H1 (cell line): Measurements from ENCODE around the gene LHFPL2. TPM values are rescaled to one million over a fixed set of nuclear protein-coding genes. Genes with fewer than 3 reads are reported as not detected.

Experiments used
- CTCF ChIA-PET: fragments of 300-600 bp; sonication (Branson Sonifier 250); formaldehyde crosslinking; loops from one replicate; lab custom pipeline; 2021; ENCODE audit not compliant: partially characterized antibody; lab: Charles Lee
- POLR2A ChIA-PET: fragments of 300-600 bp; sonication (Branson Sonifier 250); formaldehyde crosslinking; loops from one replicate; lab custom pipeline; 2021; ENCODE audit warnings: inconsistent platforms; ENCODE audit not compliant: partially characterized antibody; lab: Charles Lee
- DNase-seq, 2 experiments: peaks; one replicate each; pipeline versions ENCODE4 v3.0.0 to v3.0.0-alpha.2; 2010 to 2022; ENCODE audit warnings: low spot score in 2 of 2, low read depth in 1 of 2, mixed read lengths in 1 of 2
- FAIRE-seq: peaks from 2 replicates; lab custom pipeline; 2011; peaks lifted over from hg19 to GRCh38; lab: Jason Lieb, UNC
- H2AFZ ChIP-seq: 2 replicates; pipeline ENCODE4 v1.8.1; 2012; ENCODE audit warnings: low read length, inconsistent platforms
- H2AK5ac ChIP-seq: 2 replicates; pipeline ENCODE4 v1.6.1; 2013; ENCODE audit warnings: low read depth, low read length
- H2BK120ac ChIP-seq: replicated peaks from 2 replicates; pipeline ENCODE3; 2013; ENCODE audit warnings: low read depth, low read length, inconsistent platforms
- H2BK12ac ChIP-seq: 2 replicates; pipeline ENCODE4 v1.6.1; 2013; ENCODE audit warnings: low read depth, low read length
- H2BK15ac ChIP-seq: 2 replicates; pipeline ENCODE4 v1.6.1; 2013; ENCODE audit warnings: low read length
- H2BK20ac ChIP-seq: 2 replicates; pipeline ENCODE4 v1.6.1; 2013; ENCODE audit warnings: low read length
- H2BK5ac ChIP-seq: 2 replicates; pipeline ENCODE4 v1.6.1; 2013; ENCODE audit warnings: low read depth, low read length
- H3K14ac ChIP-seq: 2 replicates; pipeline ENCODE4 v1.6.1; 2013; ENCODE audit warnings: inconsistent platforms; ENCODE audit not compliant: insufficient read length
- H3K18ac ChIP-seq: 2 replicates; pipeline ENCODE4 v1.6.1; 2013; ENCODE audit warnings: low read length; ENCODE audit errors: extremely low read depth
- H3K23ac ChIP-seq: 2 replicates; pipeline ENCODE4 v1.6.1; 2013; ENCODE audit warnings: inconsistent platforms; ENCODE audit not compliant: insufficient read length
- H3K23me2 ChIP-seq: 2 replicates; pipeline ENCODE4 v1.6.1; 2013; ENCODE audit warnings: low read depth, low read length
- H3K27ac ChIP-seq: 2 replicates; pipeline ENCODE4 v1.6.1; 2011; ENCODE audit warnings: low read depth, low read length, inconsistent platforms
- H3K27me3 ChIP-seq, 4 experiments: replicated peaks in 1 of 4; 1 replicate in 1 of 4; 2 replicates in 3 of 4; pipeline versions ENCODE4 v1.6.1 to v1.8.1; 2011 to 2013; ENCODE audit warnings: low read length in 3 of 4, mild to moderate bottlenecking in 3 of 4, inconsistent platforms in 2 of 4, mixed read lengths in 2 of 4, moderate library complexity in 1 of 4; ENCODE audit not compliant: control insufficient read depth in 3 of 4, insufficient read depth in 3 of 4; ENCODE audit errors: extremely low read depth in 1 of 4
- H3K36me3 ChIP-seq, 4 experiments: 2 replicates each; pipeline versions ENCODE4 v1.6.1 to v1.8.1; 2011 to 2013; ENCODE audit warnings: mild to moderate bottlenecking in 4 of 4, low read length in 3 of 4, moderate library complexity in 2 of 4, control low read depth in 1 of 4, inconsistent platforms in 1 of 4; ENCODE audit not compliant: insufficient read depth in 4 of 4, control insufficient read depth in 2 of 4
- H3K4ac ChIP-seq: replicated peaks from 2 replicates; pipeline ENCODE3; 2013; ENCODE audit warnings: low read length, low read depth, mixed read lengths, inconsistent platforms; ENCODE audit not compliant: insufficient read length
- H3K4me1 ChIP-seq, 4 experiments: replicated peaks in 1 of 4; 1 replicate in 1 of 4; 2 replicates in 3 of 4; pipeline versions ENCODE4 v1.6.1 to v1.8.1; 2011 to 2013; ENCODE audit warnings: low read length in 3 of 4, inconsistent platforms in 2 of 4, mixed read lengths in 1 of 4; ENCODE audit not compliant: insufficient read depth in 4 of 4, control insufficient read depth in 3 of 4
- H3K4me2 ChIP-seq, 2 experiments: 2 replicates each; pipeline versions ENCODE4 v1.6.1 to v1.8.1; 2011 to 2013; ENCODE audit warnings: low read depth in 2 of 2, low read length in 2 of 2, control low read depth in 1 of 2, inconsistent platforms in 1 of 2, mild to moderate bottlenecking in 1 of 2; ENCODE audit not compliant: insufficient read depth in 1 of 2
- H3K4me3 ChIP-seq, 4 experiments: fragments of 200-600, 300-600 bp in 1 of 4; sonication (generic), shearing (Covaris generic), sonication (Bioruptor Twin) in 1 of 4; 2 replicates each; pipeline versions ENCODE4 v1.5.1 to v1.8.1; 2011 to 2016; ENCODE audit warnings: low read length in 4 of 4, low read depth in 3 of 4, control low read depth in 2 of 4, inconsistent platforms in 2 of 4, mild to moderate bottlenecking in 2 of 4, mixed read lengths in 1 of 4, moderate library complexity in 1 of 4; ENCODE audit not compliant: insufficient read depth in 2 of 4; ENCODE audit errors: extremely low read depth in 1 of 4
- H3K56ac ChIP-seq: replicated peaks from 2 replicates; pipeline ENCODE3; 2013; ENCODE audit warnings: low read depth, mild to moderate bottlenecking, mixed read lengths, low read length, inconsistent platforms; ENCODE audit not compliant: insufficient read length
- H3K79me1 ChIP-seq: 2 replicates; pipeline ENCODE4 v1.6.1; 2013; ENCODE audit warnings: low read depth, low read length, control low read depth
- H3K79me2 ChIP-seq, 2 experiments: 2 replicates each; pipeline versions ENCODE4 v1.6.1 to v1.8.1; 2012 to 2013; ENCODE audit warnings: low read length in 2 of 2, mild to moderate bottlenecking in 2 of 2, inconsistent platforms in 1 of 2; ENCODE audit not compliant: insufficient read depth in 2 of 2, control insufficient read depth in 1 of 2
- H3K9ac ChIP-seq, 4 experiments: replicated peaks in 1 of 4; 1 replicate in 1 of 4; 2 replicates in 3 of 4; pipeline versions ENCODE4 v1.6.1 to v1.8.1; 2011 to 2013; ENCODE audit warnings: low read depth in 3 of 4, low read length in 3 of 4, control low read depth in 2 of 4, mild to moderate bottlenecking in 2 of 4, moderate library complexity in 2 of 4, inconsistent platforms in 1 of 4; ENCODE audit errors: extremely low read depth in 1 of 4
- H3K9me3 ChIP-seq, 2 experiments: 2 replicates each; pipeline versions ENCODE4 v1.6.1 to v1.8.1; 2012 to 2013; ENCODE audit warnings: mild to moderate bottlenecking in 2 of 2, moderate library complexity in 2 of 2, control low read depth in 1 of 2, inconsistent platforms in 1 of 2, low read depth in 1 of 2, low read length in 1 of 2, mixed read lengths in 1 of 2; ENCODE audit not compliant: insufficient read depth in 2 of 2
- H4K20me1 ChIP-seq, 2 experiments: replicated peaks in 1 of 2; 2 replicates each; pipeline versions ENCODE3 to v1.8.1; 2011 to 2013; ENCODE audit warnings: inconsistent platforms in 2 of 2, low read length in 2 of 2, mild to moderate bottlenecking in 1 of 2; ENCODE audit not compliant: insufficient read depth in 2 of 2, control insufficient read depth in 1 of 2
- H4K5ac ChIP-seq: 2 replicates; pipeline ENCODE4 v1.6.1; 2013; ENCODE audit warnings: low read length, low read depth, mixed read lengths, inconsistent platforms; ENCODE audit not compliant: insufficient read length
- H4K8ac ChIP-seq: 2 replicates; pipeline ENCODE4 v1.8.0; 2013; ENCODE audit warnings: mild to moderate bottlenecking, moderate library complexity, low read length, inconsistent platforms; ENCODE audit not compliant: insufficient read depth; ENCODE audit errors: extremely low read depth
- H4K91ac ChIP-seq: replicated peaks from 2 replicates; pipeline ENCODE3; 2013; ENCODE audit warnings: low read length, mixed read lengths, inconsistent platforms; ENCODE audit not compliant: insufficient read length
- ASH2L ChIP-seq: fragments of 200-600, 300-600 bp; sonication (generic); IDR thresholded peaks from one replicate; pipeline ENCODE4 v1.7.1; 2017; ENCODE audit warnings: low read length
- KDM1A ChIP-seq: fragments of 200-600, 300-600 bp; sonication (generic); IDR thresholded peaks from 2 replicates; pipeline ENCODE4 v1.7.1; 2016; ENCODE audit warnings: mild to moderate bottlenecking, low read length, borderline replicate concordance
- KDM5A ChIP-seq: fragments of 200-600 bp; IDR thresholded peaks from 2 replicates; pipeline ENCODE4 v1.7.1; 2012; ENCODE audit warnings: mild to moderate bottlenecking, low read length, inconsistent platforms, mixed read lengths
- MAFK ChIP-seq: IDR thresholded peaks from 2 replicates; pipeline ENCODE4 v1.6.1; 2012; ENCODE audit warnings: low read depth, mild to moderate bottlenecking, improper control_type of control experiment, low read length
- MAX ChIP-seq: IDR thresholded peaks from 2 replicates; pipeline ENCODE4 v1.6.1; 2012; ENCODE audit warnings: inconsistent platforms
- NANOG ChIP-seq: IDR thresholded peaks from 2 replicates; pipeline ENCODE4 v1.6.1; 2011; ENCODE audit warnings: low read length, low read depth, mild to moderate bottlenecking, inconsistent platforms; ENCODE audit not compliant: insufficient read depth, poor library complexity, severe bottlenecking
- RAD21 ChIP-seq, 2 experiments: IDR thresholded peaks in 1 of 2; conservative IDR thresholded peaks in 1 of 2; 2 replicates each; pipeline ENCODE4 v1.6.1; 2011; ENCODE audit warnings: low read depth in 2 of 2, low read length in 2 of 2, improper control_type of control experiment in 1 of 2, inconsistent platforms in 1 of 2, mild to moderate bottlenecking in 1 of 2, moderate library complexity in 1 of 2
- RXRA ChIP-seq: IDR thresholded peaks from 2 replicates; pipeline ENCODE4 v1.6.1; 2011; ENCODE audit warnings: low read depth, mild to moderate bottlenecking, low read length, moderate library complexity; ENCODE audit not compliant: insufficient read depth
- SIX5 ChIP-seq: IDR thresholded peaks from 2 replicates; pipeline ENCODE4 v1.6.1; 2011; ENCODE audit warnings: mild to moderate bottlenecking, low read depth, low read length
- SP1 ChIP-seq: IDR thresholded peaks from 2 replicates; pipeline ENCODE4 v1.6.1; 2011; ENCODE audit warnings: low read depth, low read length
- TAF7 ChIP-seq: optimal IDR thresholded peaks from 2 replicates; pipeline ENCODE3; 2011; ENCODE audit warnings: low read depth, mild to moderate bottlenecking, inconsistent platforms, low read length, moderate library complexity, borderline replicate concordance
- TCF12 ChIP-seq: IDR thresholded peaks from 2 replicates; pipeline ENCODE4 v1.6.1; 2011; ENCODE audit warnings: low read depth, mild to moderate bottlenecking, low read length
- WGBS, 2 experiments: shearing (Covaris generic) in 1 of 2; methylation state at CpG; one replicate each; pipeline versions ENCODE4 v1.1.6 to v1.1.7; 2013 to 2015; ENCODE audit warnings: low lambda C conversion rate in 2 of 2, mixed read lengths in 2 of 2, inconsistent platforms in 1 of 2, low coverage in 1 of 2, missing lambda C conversion rate in 1 of 2; ENCODE audit not compliant: insufficient replicate concordance in 2 of 2, insufficient coverage in 1 of 2, insufficient read length in 1 of 2; ENCODE audit errors: extremely low coverage in 1 of 2, missing lambda C conversion rate in 1 of 2; 5-methylcytosine and 5-hydroxymethylcytosine counted together
- polyA plus RNA-seq, 7 experiments: library from polyadenylated mRNA; depleted of rRNA in 3 of 7; stranded (reverse) in 5 of 7; unstranded in 2 of 7; fragments of >200 nt in 5 of 7; fragments of 200-250 nt in 2 of 7; gene quantifications; 1 replicate in 5 of 7; 2 replicates in 1 of 7; 4 replicates in 1 of 7; pipeline versions ENCODE4 v1.2.1 to v1.2.3, GENCODE V29; 2011 to 2013; ENCODE audit warnings: missing spikeins in 2 of 7, mixed read lengths in 2 of 7
- total RNA-seq: library from RNA; stranded (reverse); fragmentation: NEBNext Ultra II Directional; extraction: Animal tissue kit (Norgen Biotek cat#: 25700); gene quantifications from 2 replicates; pipeline ENCODE4 v1.2.1, GENCODE V29; 2021

Gene LHFPL2
- total and polyA plus RNA-seq, 2 of the 8 experiments (the other 6 are each of a cell fraction or from before 2014, with no cell fraction given) = 9.6 to 43.0 TPM

DNA sequence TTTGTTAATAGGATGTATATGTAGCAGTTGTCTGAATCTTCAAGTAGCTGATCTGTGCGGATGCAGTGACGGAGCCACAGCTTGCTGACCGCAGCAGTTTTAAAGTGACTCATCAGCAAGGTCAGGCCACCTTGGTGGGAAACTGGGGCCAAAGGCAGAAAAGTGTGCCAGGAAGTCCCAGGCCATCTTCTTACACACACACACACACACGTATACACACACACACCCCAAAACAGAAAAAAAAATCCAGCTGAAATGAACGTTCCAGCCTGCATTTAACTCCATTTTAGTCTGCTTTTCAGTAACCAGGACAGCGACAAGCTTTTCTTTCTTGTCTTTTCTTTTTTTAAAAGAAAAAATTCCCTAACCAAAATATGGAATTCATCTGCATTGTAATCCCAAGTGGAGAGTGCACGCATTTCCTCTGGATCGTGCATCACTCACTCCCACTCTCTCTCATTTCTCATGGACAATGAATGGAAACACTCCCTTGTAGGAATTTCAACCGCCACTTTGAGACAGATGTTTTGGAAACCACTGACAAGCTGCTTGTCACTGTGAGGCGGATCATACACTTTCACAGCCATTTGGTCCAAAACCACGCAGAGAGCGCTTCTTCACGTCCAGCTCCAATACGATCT, 103.9 kb downstream of the LHFPL2 start:
- FAIRE-seq = no peak
- CTCF ChIA-PET = interaction anchor here (0.6 to 2.0 kb wide), 9 partner anchors 10 to 354 kb away, joined by 3 to 9 read pairs (median 4); no protein-coding TSS in a partner anchor
- no peak overlapping the region for H3K27ac ChIP-seq
- TF ChIP-seq KDM5A = no peak
- TF ChIP-seq MAX = no peak
- no peak for TF ChIP-seq NANOG
- no peak for TF ChIP-seq TAF7
- no peak for TF ChIP-seq KDM1A
- no peak for TF ChIP-seq SP1
- no peak for TF ChIP-seq RAD21 (IDR thresholded peaks at IDR 0.05 in 1 of 2, conservative IDR thresholded peaks at IDR 0.05 in 1 of 2; ENCODE audit: low read depth in 2 of 2, low read length in 2 of 2)
- TF ChIP-seq TCF12 = no peak
- TF ChIP-seq SIX5 = no peak
- no peak for TF ChIP-seq MAFK
- TF ChIP-seq RXRA = no peak
- TF ChIP-seq ASH2L = no peak

More for the DNA sequence above, 103.9 kb downstream of the LHFPL2 start:
- Histone ChIP-seq H2AFZ (no peak overlapping the region), H2BK5ac (no peak overlapping the region), H3K9ac (no peak overlapping the region), H3K27me3 (no peaks in the 10 kb centered on the region), H4K20me1 (no peaks in the 10 kb centered on the region), H4K91ac (no peak overlapping the region), H3K36me3 (no peaks in the 10 kb centered on the region), H4K5ac (no peak overlapping the region), H3K79me2 (peaks cover 0 to 29% of the 10 kb centered on the region in 2 experiments; a peak in 2 of 4 replicates), H3K4me3 (no peak overlapping the region), H3K23ac (no peak overlapping the region), H4K8ac (no peak overlapping the region), H2BK12ac (no peak overlapping the region), H3K14ac (no peak overlapping the region), H3K9me3 (no peaks in the 10 kb centered on the region), H3K56ac (no peak overlapping the region), H2AK5ac (no peak overlapping the region), H3K23me2 (no peaks in the 10 kb centered on the region; the same call in 1 of the 2 replicates), H3K4me2 (no peak overlapping the region), H2BK15ac (no peak overlapping the region), H3K4ac (no peak overlapping the region), H3K4me1 (peaks cover 10 to 29% (median 17%) of the 10 kb centered on the region in 4 experiments), H2BK20ac (no peak overlapping the region), H2BK120ac (no peak overlapping the region), H3K79me1 (peaks cover 2% of the 10 kb centered on the region; the same call in 1 of the 2 replicates), H3K18ac (no peak overlapping the region)
- 88% methylated on average over 14 of the region's 14 CpGs; no CpG with 5 or more reads in 1 of the 2 experiments for WGBS, 2 experiments
- POLR2A ChIA-PET = interaction anchor here (0.7 kb wide), 1 partner anchor 35 kb away, joined by 3 read pairs; no protein-coding TSS in a partner anchor
- DNase-seq = no peak
